Uterus (tissue), 4 donors: ENCODE measurements around the gene DAB2. TPM values are rescaled to one million over a fixed set of nuclear protein-coding genes. Genes with fewer than 3 reads are reported as not detected.
A peak's percentile ranks its signal among the peaks of the same experiment; 100 is the strongest.

ENCODE experiments used
- DNase-seq, 2 donors: peaks; one replicate each; pipeline ENCODE4 v3.0.0-alpha.2; 2019 to 2020
- H3K27ac ChIP-seq, 2 donors: fragments of 200-600 bp; sonication (generic); 1 replicate in 1 of 2; 2 replicates in 1 of 2; pipeline ENCODE4 v1.5.1; 2016 to 2018
- H3K27me3 ChIP-seq, 2 donors: fragments of 200-600 bp; sonication (generic); one replicate each; pipeline ENCODE4 v1.5.1; 2018 to 2019; ENCODE audit warnings: control low read depth in 1 of 2
- H3K36me3 ChIP-seq, 2 donors: fragments of 200-600 bp; sonication (generic); one replicate each; pipeline ENCODE4 v1.5.1; 2019; ENCODE audit warnings: control low read depth in 1 of 2
- H3K4me1 ChIP-seq, 2 donors: fragments of 200-600 bp; sonication (generic); one replicate each; pipeline ENCODE4 v1.5.1; 2018 to 2019; ENCODE audit warnings: control low read depth in 1 of 2
- H3K4me3 ChIP-seq, 2 donors: fragments of 200-600 bp; sonication (generic); 1 replicate in 1 of 2; 2 replicates in 1 of 2; pipeline ENCODE4 v1.5.1; 2018 to 2019; ENCODE audit warnings: mild to moderate bottlenecking in 1 of 2
- H3K9me3 ChIP-seq, 2 donors: fragments of 200-600 bp; sonication (generic); one replicate each; pipeline ENCODE4 v1.5.1; 2019; ENCODE audit warnings: control low read depth in 1 of 2
- CTCF ChIP-seq, 4 experiments: fragments of 200-600 bp in 2 of 4; fragments of 450-650 bp in 2 of 4; sonication (generic) in 2 of 4; IDR thresholded peaks; one replicate each; pipeline ENCODE4 v1.5.1; 2016 to 2019; ENCODE audit warnings: antibody characterized with exemption in 4 of 4, mild to moderate bottlenecking in 2 of 4, moderate library complexity in 1 of 4
- POLR2A ChIP-seq, 2 donors: fragments of 450-650 bp; IDR thresholded peaks; one replicate each; pipeline ENCODE4 v1.6.1; 2016; ENCODE audit warnings: antibody characterized with exemption in 2 of 2, mild to moderate bottlenecking in 1 of 2, moderate library complexity in 1 of 2
- intact Hi-C: fragments of 100-400 bp; cut with DNase I; formaldehyde crosslinking; loops from one replicate; pipeline ENCODE4 v1.15.1; 2023; ENCODE audit warnings: low total_unique reads
- total RNA-seq, 4 donors: library from RNA; depleted of rRNA in 3 of 4; stranded (reverse); fragments of >200 nt in 3 of 4; gene quantifications; one replicate each; pipeline versions ENCODE4 v1.1.0 to v1.2.4, GENCODE V29; 2014 to 2023
- donor health status: DM: yes; HTN: yes; CAD: no.

The DAB2 gene
- total RNA-seq, 4 donors from 2014 or later = 23.1 to 80.1 (median 56.7) TPM

- intact Hi-C loops = no loop called here
- TF ChIP-seq POLR2A (IDR thresholded peaks at IDR 0.05) (no peak), CTCF (IDR thresholded peaks at IDR 0.05) (no peak)
- Histone ChIP-seq H3K4me1 (peaks cover 0 to 4% of the 10 kb centered on the region in 2 donors), H3K27me3 (no peaks in the 10 kb centered on the region), H3K9me3 (no peaks in the 10 kb centered on the region), H3K27ac (peak overlapping the region in 1 of 2 donors; percentile 95), H3K4me3 (no peak overlapping the region), H3K36me3 (no peaks in the 10 kb centered on the region)
- DNase-seq = no peak
Measured at GRCh38 chr5:39417979-39418378, 6.8 kb downstream of the DAB2 start.

GRCh38 chr5:39415201-39415600 is 9.6 kb downstream of the DAB2 start:
- Histone ChIP-seq H3K4me1 (peaks cover 0 to 20% of the 10 kb centered on the region in 2 donors), H3K27me3 (no peaks in the 10 kb centered on the region), H3K27ac (no peak overlapping the region), H3K4me3 (no peak overlapping the region), H3K36me3 (no peaks in the 10 kb centered on the region), H3K9me3 (no peaks in the 10 kb centered on the region)
- intact Hi-C loops = no loop called here
- DNase-seq = no peak
- TF ChIP-seq CTCF (IDR thresholded peaks at IDR 0.05) (no peak), POLR2A (IDR thresholded peaks at IDR 0.05) (no peak)

- TF ChIP-seq POLR2A (IDR thresholded peaks at IDR 0.05) (no peak), CTCF (IDR thresholded peaks at IDR 0.05) (no peak)
- no peaks in the 10 kb centered on the region for H3K27me3 ChIP-seq
- H3K9me3 ChIP-seq = no peaks in the 10 kb centered on the region
- H3K4me3 ChIP-seq = no peak overlapping the region
- peak overlapping the region in 1 of 2 donors; percentile 35 for H3K27ac ChIP-seq
- intact Hi-C loops = no loop called here
- no peak for DNase-seq
- peaks cover 0 to 20% of the 10 kb centered on the region in 2 donors for H3K4me1 ChIP-seq
- no peaks in the 10 kb centered on the region for H3K36me3 ChIP-seq
Measured at GRCh38 chr5:39414426-39414825, 10.4 kb downstream of the DAB2 start.

GRCh38 chr5:39413771-39414170 is 11.0 kb downstream of the DAB2 start:
- Histone ChIP-seq H3K27ac (peak overlapping the region in 1 of 2 donors; percentile 70), H3K9me3 (no peaks in the 10 kb centered on the region), H3K4me3 (no peak overlapping the region), H3K27me3 (no peaks in the 10 kb centered on the region), H3K36me3 (no peaks in the 10 kb centered on the region), H3K4me1 (peaks cover 0 to 20% of the 10 kb centered on the region in 2 donors)
- no peak for TF ChIP-seq POLR2A (IDR thresholded peaks at IDR 0.05)
- TF ChIP-seq CTCF (IDR thresholded peaks at IDR 0.05) = no peak
- DNase-seq = no peak
- intact Hi-C loops = no loop called here

GRCh38 chr5:39412721-39413394 is 11.9 kb downstream of the DAB2 start:
- peaks cover 0 to 20% of the 10 kb centered on the region in 2 donors for H3K4me1 ChIP-seq
- intact Hi-C loops = no loop called here

More at GRCh38 chr5:39412721-39413394, 11.9 kb downstream of the DAB2 start:
- Histone ChIP-seq H3K27me3 (no peaks in the 10 kb centered on the region), H3K4me3 (no peak overlapping the region), H3K9me3 (no peaks in the 10 kb centered on the region), H3K27ac (peak overlapping the region in 1 of 2 donors; percentile 70), H3K36me3 (no peaks in the 10 kb centered on the region)
- TF ChIP-seq CTCF (IDR thresholded peaks at IDR 0.05) = no peak
- no peak for TF ChIP-seq POLR2A (IDR thresholded peaks at IDR 0.05)
- no peak for DNase-seq
